ENCODE data around the gene DGKH.
"Not testable (repeated sequence)": the region's sequence is repeated elsewhere in the genome, so short reads cannot be mapped to it uniquely, and the experiment has no call there.

- not testable (repeated sequence) for TF ChIP-seq MBNL3 (CRISPR knock-in tag; conservative IDR thresholded peaks at IDR 0.05); MYNN (CRISPR knock-in tag; IDR thresholded peaks at IDR 0.05; ENCODE audit: low read depth); KDM3A (CRISPR knock-in tag; IDR thresholded peaks at IDR 0.05; ENCODE audit: low read depth); ZFP41 (CRISPR knock-in tag; IDR thresholded peaks at IDR 0.05; ENCODE audit: borderline replicate concordance); ZBTB21 (CRISPR knock-in tag; IDR thresholded peaks at IDR 0.05); POLR2A (IDR thresholded peaks at IDR 0.05; ENCODE audit: insufficient read depth in 1 of 2, low read depth in 2 of 2, low read length in 2 of 2); THYN1 (CRISPR knock-in tag; IDR thresholded peaks at IDR 0.05; ENCODE audit: borderline replicate concordance, low read depth); POLR2AphosphoS5 (IDR thresholded peaks at IDR 0.05; ENCODE audit: low read depth, low read length)
- TF ChIP-seq, protein P1, sequence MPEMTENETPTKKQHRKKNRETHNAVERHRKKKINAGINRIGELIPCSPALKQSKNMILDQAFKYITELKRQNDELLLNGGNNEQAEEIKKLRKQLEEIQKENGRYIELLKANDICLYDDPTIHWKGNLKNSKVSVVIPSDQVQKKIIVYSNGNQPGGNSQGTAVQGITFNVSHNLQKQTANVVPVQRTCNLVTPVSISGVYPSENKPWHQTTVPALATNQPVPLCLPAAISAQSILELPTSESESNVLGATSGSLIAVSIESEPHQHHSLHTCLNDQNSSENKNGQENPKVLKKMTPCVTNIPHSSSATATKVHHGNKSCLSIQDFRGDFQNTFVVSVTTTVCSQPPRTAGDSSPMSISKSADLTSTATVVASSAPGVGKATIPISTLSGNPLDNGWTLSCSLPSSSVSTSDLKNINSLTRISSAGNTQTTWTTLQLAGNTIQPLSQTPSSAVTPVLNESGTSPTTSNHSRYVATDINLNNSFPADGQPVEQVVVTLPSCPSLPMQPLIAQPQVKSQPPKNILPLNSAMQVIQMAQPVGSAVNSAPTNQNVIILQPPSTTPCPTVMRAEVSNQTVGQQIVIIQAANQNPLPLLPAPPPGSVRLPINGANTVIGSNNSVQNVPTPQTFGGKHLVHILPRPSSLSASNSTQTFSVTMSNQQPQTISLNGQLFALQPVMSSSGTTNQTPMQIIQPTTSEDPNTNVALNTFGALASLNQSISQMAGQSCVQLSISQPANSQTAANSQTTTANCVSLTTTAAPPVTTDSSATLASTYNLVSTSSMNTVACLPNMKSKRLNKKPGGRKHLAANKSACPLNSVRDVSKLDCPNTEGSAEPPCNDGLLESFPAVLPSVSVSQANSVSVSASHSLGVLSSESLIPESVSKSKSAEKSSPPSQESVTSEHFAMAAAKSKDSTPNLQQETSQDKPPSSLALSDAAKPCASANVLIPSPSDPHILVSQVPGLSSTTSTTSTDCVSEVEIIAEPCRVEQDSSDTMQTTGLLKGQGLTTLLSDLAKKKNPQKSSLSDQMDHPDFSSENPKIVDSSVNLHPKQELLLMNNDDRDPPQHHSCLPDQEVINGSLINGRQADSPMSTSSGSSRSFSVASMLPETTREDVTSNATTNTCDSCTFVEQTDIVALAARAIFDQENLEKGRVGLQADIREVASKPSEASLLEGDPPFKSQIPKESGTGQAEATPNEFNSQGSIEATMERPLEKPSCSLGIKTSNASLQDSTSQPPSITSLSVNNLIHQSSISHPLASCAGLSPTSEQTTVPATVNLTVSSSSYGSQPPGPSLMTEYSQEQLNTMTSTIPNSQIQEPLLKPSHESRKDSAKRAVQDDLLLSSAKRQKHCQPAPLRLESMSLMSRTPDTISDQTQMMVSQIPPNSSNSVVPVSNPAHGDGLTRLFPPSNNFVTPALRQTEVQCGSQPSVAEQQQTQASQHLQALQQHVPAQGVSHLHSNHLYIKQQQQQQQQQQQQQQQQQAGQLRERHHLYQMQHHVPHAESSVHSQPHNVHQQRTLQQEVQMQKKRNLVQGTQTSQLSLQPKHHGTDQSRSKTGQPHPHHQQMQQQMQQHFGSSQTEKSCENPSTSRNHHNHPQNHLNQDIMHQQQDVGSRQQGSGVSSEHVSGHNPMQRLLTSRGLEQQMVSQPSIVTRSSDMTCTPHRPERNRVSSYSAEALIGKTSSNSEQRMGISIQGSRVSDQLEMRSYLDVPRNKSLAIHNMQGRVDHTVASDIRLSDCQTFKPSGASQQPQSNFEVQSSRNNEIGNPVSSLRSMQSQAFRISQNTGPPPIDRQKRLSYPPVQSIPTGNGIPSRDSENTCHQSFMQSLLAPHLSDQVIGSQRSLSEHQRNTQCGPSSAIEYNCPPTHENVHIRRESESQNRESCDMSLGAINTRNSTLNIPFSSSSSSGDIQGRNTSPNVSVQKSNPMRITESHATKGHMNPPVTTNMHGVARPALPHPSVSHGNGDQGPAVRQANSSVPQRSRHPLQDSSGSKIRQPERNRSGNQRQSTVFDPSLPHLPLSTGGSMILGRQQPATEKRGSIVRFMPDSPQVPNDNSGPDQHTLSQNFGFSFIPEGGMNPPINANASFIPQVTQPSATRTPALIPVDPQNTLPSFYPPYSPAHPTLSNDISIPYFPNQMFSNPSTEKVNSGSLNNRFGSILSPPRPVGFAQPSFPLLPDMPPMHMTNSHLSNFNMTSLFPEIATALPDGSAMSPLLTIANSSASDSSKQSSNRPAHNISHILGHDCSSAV (CRISPR knock-in tag; IDR thresholded peaks at IDR 0.05; ENCODE audit: borderline replicate concordance) = not testable (repeated sequence)
- TF ChIP-seq, protein P2, sequence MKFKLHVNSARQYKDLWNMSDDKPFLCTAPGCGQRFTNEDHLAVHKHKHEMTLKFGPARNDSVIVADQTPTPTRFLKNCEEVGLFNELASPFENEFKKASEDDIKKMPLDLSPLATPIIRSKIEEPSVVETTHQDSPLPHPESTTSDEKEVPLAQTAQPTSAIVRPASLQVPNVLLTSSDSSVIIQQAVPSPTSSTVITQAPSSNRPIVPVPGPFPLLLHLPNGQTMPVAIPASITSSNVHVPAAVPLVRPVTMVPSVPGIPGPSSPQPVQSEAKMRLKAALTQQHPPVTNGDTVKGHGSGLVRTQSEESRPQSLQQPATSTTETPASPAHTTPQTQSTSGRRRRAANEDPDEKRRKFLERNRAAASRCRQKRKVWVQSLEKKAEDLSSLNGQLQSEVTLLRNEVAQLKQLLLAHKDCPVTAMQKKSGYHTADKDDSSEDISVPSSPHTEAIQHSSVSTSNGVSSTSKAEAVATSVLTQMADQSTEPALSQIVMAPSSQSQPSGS (CRISPR knock-in tag; IDR thresholded peaks at IDR 0.05) = not testable (repeated sequence)
- TF ChIP-seq, protein P3, sequence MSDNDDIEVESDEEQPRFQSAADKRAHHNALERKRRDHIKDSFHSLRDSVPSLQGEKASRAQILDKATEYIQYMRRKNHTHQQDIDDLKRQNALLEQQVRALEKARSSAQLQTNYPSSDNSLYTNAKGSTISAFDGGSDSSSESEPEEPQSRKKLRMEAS (IDR thresholded peaks at IDR 0.05) = not testable (repeated sequence)
Measured at GRCh38 chr13:42226759-42227158, 178.3 kb downstream of the DGKH start.
